Hepatocyte (in vitro differentiated cells): Measurements from ENCODE around the gene DVL2. TPM values are rescaled to one million over a fixed set of nuclear protein-coding genes. Genes with fewer than 3 reads are reported as not detected.
A peak's percentile ranks its signal among the peaks of the same experiment; 100 is the strongest.

Source experiments
- DNase-seq: peaks from one replicate; pipeline ENCODE4 v3.0.0-alpha.2; 2016; ENCODE audit warnings: low spot score
- H2AFZ ChIP-seq: fragments of 200-600 bp; sonication (generic); 2 replicates; pipeline ENCODE4 v1.6.0; 2016; ENCODE audit warnings: antibody characterized with exemption, mild to moderate bottlenecking
- H3K27ac ChIP-seq: fragments of 200-600 bp; sonication (generic); 2 replicates; pipeline ENCODE4 v1.5.1; 2016; ENCODE audit warnings: mild to moderate bottlenecking
- H3K27me3 ChIP-seq: fragments of 200-600 bp; sonication (generic); 2 replicates; pipeline ENCODE4 v1.6.1; 2016
- H3K36me3 ChIP-seq: fragments of 200-600 bp; sonication (generic); replicated peaks from 2 replicates; pipeline ENCODE4 v1.5.1; 2016; ENCODE audit warnings: low read depth; ENCODE audit not compliant: insufficient read depth
- H3K4me1 ChIP-seq: fragments of 200-600 bp; sonication (generic); 2 replicates; pipeline ENCODE4 v1.5.1; 2016; ENCODE audit warnings: mild to moderate bottlenecking, moderate library complexity; ENCODE audit not compliant: insufficient read depth
- H3K4me2 ChIP-seq: fragments of 200-600 bp; sonication (generic); 2 replicates; pipeline ENCODE4 v1.6.0; 2016
- H3K4me3 ChIP-seq: fragments of 200-600 bp; sonication (generic); 2 replicates; pipeline ENCODE4 v1.5.1; 2016; ENCODE audit warnings: mild to moderate bottlenecking
- H3K79me2 ChIP-seq: fragments of 200-600 bp; sonication (generic); 2 replicates; pipeline ENCODE4 v1.6.0; 2017; ENCODE audit warnings: mild to moderate bottlenecking
- H3K9me2 ChIP-seq: fragments of 200-600 bp; sonication (generic); replicated peaks from 2 replicates; pipeline ENCODE4 v1.6.0; 2017; ENCODE audit warnings: mild to moderate bottlenecking; ENCODE audit not compliant: insufficient read depth
- H3K9me3 ChIP-seq: fragments of 200-600 bp; sonication (generic); 2 replicates; pipeline ENCODE4 v1.5.1; 2016; ENCODE audit warnings: low read depth, mild to moderate bottlenecking
- H4K20me1 ChIP-seq: fragments of 200-600 bp; sonication (generic); 2 replicates; pipeline ENCODE4 v1.6.0; 2016; ENCODE audit warnings: mild to moderate bottlenecking; ENCODE audit not compliant: insufficient read depth, poor library complexity, severe bottlenecking
- EZH2 ChIP-seq: fragments of 200-600 bp; sonication (generic); IDR thresholded peaks from 2 replicates; pipeline ENCODE4 v1.6.1; 2016; ENCODE audit warnings: antibody characterized with exemption, mild to moderate bottlenecking, borderline replicate concordance
- EZH2phosphoT487 ChIP-seq: fragments of 200-600 bp; sonication (generic); IDR thresholded peaks from one replicate; pipeline ENCODE4 v1.6.1; 2018; ENCODE audit warnings: antibody characterized with exemption, mild to moderate bottlenecking, low read depth, moderate library complexity; ENCODE audit not compliant: unreplicated experiment, severe bottlenecking
- WGBS: methylation state at CpG from one replicate; pipeline ENCODE4 v1.1.6; 2016; ENCODE audit warnings: low lambda C conversion rate; ENCODE audit errors: missing lambda C conversion rate; 5-methylcytosine and 5-hydroxymethylcytosine counted together
- polyA plus RNA-seq: library from polyadenylated mRNA; unstranded; fragments of >200 nt; fragmentation: Nextera tagmentation; extraction: Ambion mirVana; gene quantifications from 2 replicates; pipeline ENCODE4 v1.2.1, GENCODE V29; 2016
- total RNA-seq: library from RNA; depleted of rRNA; stranded (reverse); fragments of >200 nt; gene quantifications from 2 replicates; pipeline ENCODE4 v1.2.3, GENCODE V29; 2014
- TF ChIP-seq, protein P1 (sequence below): fragments of 200-600 bp; sonication (generic); IDR thresholded peaks from 2 replicates; pipeline ENCODE4 v1.5.1; 2016; ENCODE audit warnings: antibody characterized with exemption, mild to moderate bottlenecking; ENCODE audit not compliant: poor library complexity

Gene DVL2
- total and polyA plus RNA-seq, 2 experiments from 2014 or later = 62.1 to 74.7 TPM

DNA sequence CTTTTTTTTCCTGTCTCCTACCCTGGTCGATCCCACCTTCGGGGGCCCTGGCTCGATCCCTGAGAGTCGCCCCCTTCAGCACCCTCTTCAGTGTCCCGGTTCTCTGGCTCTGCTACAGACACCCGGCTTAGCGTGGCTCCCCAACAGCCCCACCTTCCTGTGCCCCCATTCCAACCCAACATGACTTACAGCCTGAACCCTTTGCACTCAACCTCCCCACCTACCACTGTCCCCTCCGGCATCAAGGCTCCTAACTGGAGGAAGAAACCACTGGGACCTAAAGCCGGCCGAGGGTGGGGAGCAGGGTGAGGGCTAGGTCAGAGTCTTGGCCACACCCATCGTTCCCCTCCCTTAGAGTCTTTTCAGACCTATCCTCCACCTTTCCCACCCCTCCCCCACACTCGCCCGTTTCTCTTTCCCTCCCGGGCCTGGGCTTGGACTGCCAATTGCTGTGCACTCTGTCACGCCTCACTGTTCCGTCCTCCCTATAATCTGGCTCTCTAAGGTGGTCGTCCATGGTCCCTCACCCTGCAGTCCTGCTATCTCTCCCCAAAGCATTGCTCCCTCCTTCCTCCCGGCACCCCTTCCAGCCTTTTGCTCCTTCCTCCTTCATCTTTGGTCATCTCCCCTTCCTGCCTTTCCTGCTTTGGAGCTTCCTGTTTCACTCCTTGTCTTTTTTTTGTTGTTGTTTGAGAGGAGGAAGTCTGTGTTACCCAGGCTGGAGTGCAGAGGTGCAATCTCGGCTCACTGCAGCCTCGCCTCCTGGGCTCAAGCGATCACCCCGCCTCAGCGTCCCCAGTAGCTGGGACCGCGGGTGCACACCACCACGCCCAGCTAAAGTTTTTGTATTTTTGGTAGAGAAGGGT, 28.9 kb upstream of the DVL2 start:
- DNase-seq = peak; percentile 88
- WGBS = 12% methylated on average over 23 of the region's 26 CpGs
- H3K9me3 ChIP-seq = no peaks in the 10 kb centered on the region

DNA sequence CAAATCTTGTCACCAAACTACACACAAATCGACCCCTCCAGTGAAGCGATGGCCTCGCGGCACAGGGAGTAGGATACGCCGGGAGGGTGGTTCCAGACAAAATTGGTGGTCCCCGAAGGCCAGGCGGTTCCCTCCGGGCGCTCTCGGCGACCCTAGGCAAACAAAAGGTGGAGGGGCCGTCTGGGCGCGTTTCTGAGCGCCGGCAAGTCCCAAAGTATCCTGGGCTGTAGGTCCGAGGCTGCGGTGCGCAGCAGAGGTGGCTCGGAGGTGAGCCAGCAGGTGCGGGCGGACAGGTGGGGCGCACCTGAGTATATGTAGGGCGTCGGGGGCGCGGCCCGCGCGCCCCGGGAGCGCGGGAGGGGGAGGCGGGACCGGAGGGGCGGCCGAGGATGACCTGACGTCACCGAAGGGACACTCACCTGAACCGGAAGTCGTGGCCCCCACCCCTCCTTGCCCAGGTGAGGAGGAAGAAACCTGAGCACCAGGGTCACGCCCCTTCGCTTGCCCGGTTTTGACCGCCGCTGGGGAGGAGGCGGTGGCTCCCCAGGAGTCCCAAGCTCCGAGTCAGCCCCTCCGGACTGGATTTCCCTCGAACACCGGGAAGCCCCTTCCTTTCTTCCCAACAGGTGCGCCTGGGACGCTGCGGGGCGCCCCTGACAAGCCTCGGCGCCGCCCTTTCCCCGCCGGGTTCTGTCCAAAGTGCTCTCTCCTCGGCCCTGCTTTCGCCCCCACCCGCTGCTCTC, 28.0 kb upstream of the DVL2 start, which contains the start of gene CLDN7:
Gene CLDN7, minus strand, starts transcription at position 287 of the 743 bp plus-strand sequence. CDS start 435 bp downstream, outside the sequence.
- WGBS = 3% methylated on average over 36 of the region's 64 CpGs
- Histone ChIP-seq H3K79me2 (peaks cover 34% of the 10 kb centered on the region), H3K4me2 (peak within 1 kb of the TSS; percentile 85), H4K20me1 (no peaks in the 10 kb centered on the region), H3K4me1 (peaks cover 34% of the 10 kb centered on the region), H3K4me3 (peak within 1 kb of the TSS; percentile 87), H3K27me3 (peaks cover 5% of the 10 kb centered on the region), H3K36me3 (no peaks in the 10 kb centered on the region), H3K9me2 (no peaks in the 10 kb centered on the region), H2AFZ (peak within 1 kb of the TSS; percentile 67), H3K27ac (peak within 1 kb of the TSS; percentile 98), H3K9me3 (no peaks in the 10 kb centered on the region)
- DNase-seq = peak; percentile 95
- TF ChIP-seq, protein P1, sequence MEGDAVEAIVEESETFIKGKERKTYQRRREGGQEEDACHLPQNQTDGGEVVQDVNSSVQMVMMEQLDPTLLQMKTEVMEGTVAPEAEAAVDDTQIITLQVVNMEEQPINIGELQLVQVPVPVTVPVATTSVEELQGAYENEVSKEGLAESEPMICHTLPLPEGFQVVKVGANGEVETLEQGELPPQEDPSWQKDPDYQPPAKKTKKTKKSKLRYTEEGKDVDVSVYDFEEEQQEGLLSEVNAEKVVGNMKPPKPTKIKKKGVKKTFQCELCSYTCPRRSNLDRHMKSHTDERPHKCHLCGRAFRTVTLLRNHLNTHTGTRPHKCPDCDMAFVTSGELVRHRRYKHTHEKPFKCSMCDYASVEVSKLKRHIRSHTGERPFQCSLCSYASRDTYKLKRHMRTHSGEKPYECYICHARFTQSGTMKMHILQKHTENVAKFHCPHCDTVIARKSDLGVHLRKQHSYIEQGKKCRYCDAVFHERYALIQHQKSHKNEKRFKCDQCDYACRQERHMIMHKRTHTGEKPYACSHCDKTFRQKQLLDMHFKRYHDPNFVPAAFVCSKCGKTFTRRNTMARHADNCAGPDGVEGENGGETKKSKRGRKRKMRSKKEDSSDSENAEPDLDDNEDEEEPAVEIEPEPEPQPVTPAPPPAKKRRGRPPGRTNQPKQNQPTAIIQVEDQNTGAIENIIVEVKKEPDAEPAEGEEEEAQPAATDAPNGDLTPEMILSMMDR = peak; percentile 28
- TF ChIP-seq EZH2phosphoT487 = peak; percentile 23
- no peak for TF ChIP-seq EZH2

More for the DNA sequence above, 28.9 kb upstream of the DVL2 start:
- Histone ChIP-seq H3K4me1 (peaks cover 27% of the 10 kb centered on the region), H3K36me3 (no peaks in the 10 kb centered on the region), H3K9me2 (no peaks in the 10 kb centered on the region), H3K79me2 (peaks cover 29% of the 10 kb centered on the region), H3K27ac (peak overlapping the region; percentile 98), H3K4me2 (peak overlapping the region; percentile 85), H3K27me3 (peaks cover 5% of the 10 kb centered on the region), H3K4me3 (peak overlapping the region; percentile 46), H2AFZ (peak overlapping the region; percentile 67), H4K20me1 (no peaks in the 10 kb centered on the region)
- no peak for TF ChIP-seq EZH2
- TF ChIP-seq, protein P1 = no peak
- TF ChIP-seq EZH2phosphoT487 = no peak

DNA sequence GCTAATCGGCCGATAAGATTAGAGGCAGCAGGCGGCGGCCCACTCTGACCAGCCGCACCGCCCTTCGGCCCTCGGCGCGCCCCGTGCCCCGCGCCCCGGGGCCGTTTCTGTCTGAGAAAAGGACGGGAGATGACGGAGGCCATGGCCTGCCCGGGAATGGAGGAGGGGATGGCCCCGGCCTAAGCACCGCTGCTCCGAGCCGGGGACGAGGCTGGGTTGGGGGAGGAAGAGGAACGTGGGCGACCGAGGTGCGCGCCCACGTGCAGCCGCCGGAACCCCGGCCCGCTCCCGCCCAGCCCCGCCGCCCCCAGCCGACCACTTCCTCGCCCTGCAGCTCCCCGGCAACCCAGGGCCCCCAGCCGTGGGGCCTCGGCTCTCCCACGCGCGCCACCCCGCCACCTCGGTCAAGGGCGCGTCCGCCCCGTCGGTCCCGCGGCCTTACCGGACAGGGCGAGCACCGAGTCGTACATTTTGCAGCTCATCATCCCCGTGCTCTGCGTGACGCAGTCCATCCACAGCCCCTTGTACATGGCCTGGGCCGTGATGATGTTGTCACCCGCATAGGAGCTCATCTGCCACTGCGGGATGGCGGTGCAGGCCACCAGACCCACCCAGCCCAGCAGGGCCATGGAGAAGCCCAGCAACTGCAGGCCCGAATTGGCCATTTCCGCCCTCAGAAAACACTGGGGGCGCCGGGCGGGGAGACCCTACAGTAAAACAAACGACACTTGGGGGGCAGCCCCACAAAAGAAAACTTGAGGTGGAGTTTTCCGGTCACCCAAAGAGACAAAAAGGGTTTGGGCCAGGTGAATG, 27.3 kb upstream of the DVL2 start:
- H3K27ac ChIP-seq = peak overlapping the region; percentile 94
- DNase-seq = peak; percentile 38
- no peaks in the 10 kb centered on the region for H3K9me2 ChIP-seq
- TF ChIP-seq, protein P1 = no peak
- TF ChIP-seq EZH2phosphoT487 (peak; percentile 30), EZH2 (no peak)
- H4K20me1 ChIP-seq = no peaks in the 10 kb centered on the region
- peak overlapping the region; percentile 61 for H2AFZ ChIP-seq
- peaks cover 5% of the 10 kb centered on the region for H3K27me3 ChIP-seq
- WGBS = 6% methylated on average over 45 of the region's 71 CpGs
- H3K4me3 ChIP-seq = peak overlapping the region; percentile 87
- peak overlapping the region; percentile 78 for H3K4me2 ChIP-seq
- H3K36me3 ChIP-seq = no peaks in the 10 kb centered on the region
- H3K9me3 ChIP-seq = no peaks in the 10 kb centered on the region
- peaks cover 34% of the 10 kb centered on the region for H3K4me1 ChIP-seq
- peaks cover 41% of the 10 kb centered on the region for H3K79me2 ChIP-seq
